SK-N-SH treated with all-trans-retinoic acid at 6 μM for 48 hours (cell line): ENCODE measurements around the gene FAR2.

Experiments used
- ATAC-seq: fragments of 200-7000 bp; cut with Tn5 transposase; 3 replicates; pipeline ENCODE4 v1.9.1; 2020; ENCODE audit warnings: mild to moderate bottlenecking, moderate library complexity
- ARNTL ChIP-seq: fragments of 450-650 bp; formaldehyde crosslinking; IDR thresholded peaks from 2 replicates; pipeline ENCODE4 v1.5.0; 2020; ENCODE audit warnings: low read depth, mild to moderate bottlenecking, moderate library complexity, borderline replicate concordance
- BACH2 ChIP-seq: fragments of 250-450 bp; sonication (Bioruptor Pico); IDR thresholded peaks from 2 replicates; pipeline ENCODE4 v1.9.0; 2021; ENCODE audit warnings: mild to moderate bottlenecking, borderline replicate concordance
- CSDC2 ChIP-seq: fragments of 250-450 bp; sonication (Bioruptor Pico); IDR thresholded peaks from 2 replicates; pipeline ENCODE4 v1.5.0; 2020; ENCODE audit warnings: mild to moderate bottlenecking, moderate library complexity
- ESRRG ChIP-seq: fragments of 250-450 bp; sonication (Bioruptor Pico); IDR thresholded peaks from 2 replicates; pipeline ENCODE4 v1.6.1; 2021; ENCODE audit warnings: mild to moderate bottlenecking
- GLIS3 ChIP-seq: fragments of 250-450 bp; sonication (Bioruptor Pico); IDR thresholded peaks from 2 replicates; pipeline ENCODE4 v1.5.0; 2020; ENCODE audit warnings: mild to moderate bottlenecking, moderate library complexity
- ISL1 ChIP-seq: fragments of 250-450 bp; sonication (Bioruptor Pico); IDR thresholded peaks from 2 replicates; pipeline ENCODE4 v2.1.2; 2022; ENCODE audit warnings: mild to moderate bottlenecking, moderate library complexity
- OSR1 ChIP-seq: fragments of 250-450 bp; sonication (Bioruptor Pico); IDR thresholded peaks from 2 replicates; pipeline ENCODE4 v1.8.0; 2022; ENCODE audit warnings: moderate library complexity, mild to moderate bottlenecking, inconsistent platforms
- PPARA ChIP-seq: fragments of 250-450 bp; sonication (Bioruptor Pico); IDR thresholded peaks from 2 replicates; pipeline ENCODE4 v1.5.0; 2020; ENCODE audit warnings: mild to moderate bottlenecking, borderline replicate concordance
- RARB ChIP-seq: fragments of 250-450 bp; sonication (Bioruptor Pico); IDR thresholded peaks from 2 replicates; pipeline ENCODE4 v1.8.0; 2021; ENCODE audit warnings: mild to moderate bottlenecking, moderate library complexity
- SNAI2 ChIP-seq: fragments of 250-450 bp; sonication (Bioruptor Pico); IDR thresholded peaks from 2 replicates; pipeline ENCODE4 v1.5.0; 2020; ENCODE audit warnings: mild to moderate bottlenecking, moderate library complexity
- TCF4 ChIP-seq: fragments of 250-450 bp; sonication (Bioruptor Pico); IDR thresholded peaks from 2 replicates; pipeline ENCODE4 v1.8.0; 2021; ENCODE audit warnings: mild to moderate bottlenecking, moderate library complexity, borderline replicate concordance
- TOX ChIP-seq: fragments of 250-450 bp; sonication (Bioruptor Pico); IDR thresholded peaks from 2 replicates; pipeline ENCODE4 v1.8.0; 2021; ENCODE audit warnings: mild to moderate bottlenecking, moderate library complexity, borderline replicate concordance
- ZC3H10 ChIP-seq: fragments of 250-450 bp; sonication (Bioruptor Pico); IDR thresholded peaks from 2 replicates; pipeline ENCODE4 v1.5.1; 2021; ENCODE audit warnings: mild to moderate bottlenecking, moderate library complexity
- ZFP3 ChIP-seq: fragments of 250-450 bp; sonication (Bioruptor Pico); IDR thresholded peaks from 2 replicates; pipeline ENCODE4 v1.5.0; 2020; ENCODE audit warnings: mild to moderate bottlenecking, moderate library complexity
- ZFP30 ChIP-seq: fragments of 450-650 bp; formaldehyde crosslinking; IDR thresholded peaks from 2 replicates; pipeline ENCODE4 v1.5.0; 2022; ENCODE audit warnings: mild to moderate bottlenecking, moderate library complexity
- ZNF565 ChIP-seq: fragments of 450-650 bp; formaldehyde crosslinking; conservative IDR thresholded peaks from 2 replicates; pipeline ENCODE4 v1.5.0; 2020; ENCODE audit warnings: low read depth, mild to moderate bottlenecking, moderate library complexity
- ZNF70 ChIP-seq: fragments of 450-650 bp; formaldehyde crosslinking; IDR thresholded peaks from 2 replicates; pipeline ENCODE4 v1.5.0; 2020; ENCODE audit warnings: mild to moderate bottlenecking, moderate library complexity
- ZNF8 ChIP-seq: fragments of 450-650 bp; formaldehyde crosslinking; IDR thresholded peaks from 2 replicates; pipeline ENCODE4 v1.5.0; 2020; ENCODE audit warnings: mild to moderate bottlenecking, moderate library complexity
- TF ChIP-seq, protein P1 (sequence below): fragments of 250-450 bp; sonication (Bioruptor Pico); IDR thresholded peaks from 2 replicates; pipeline ENCODE4 v1.8.0; 2020; ENCODE audit warnings: mild to moderate bottlenecking, moderate library complexity, borderline replicate concordance
- TF ChIP-seq, protein P2 (sequence below): fragments of 250-450 bp; sonication (Bioruptor Pico); IDR thresholded peaks from 2 replicates; pipeline ENCODE4 v1.8.0; 2021; ENCODE audit warnings: low read depth, mild to moderate bottlenecking, moderate library complexity, borderline replicate concordance
- TF ChIP-seq, protein P3 (sequence below): fragments of 250-450 bp; sonication (Bioruptor Pico); IDR thresholded peaks from 2 replicates; pipeline ENCODE4 v1.5.0; 2020; ENCODE audit warnings: mild to moderate bottlenecking, moderate library complexity
- TF ChIP-seq, protein P4 (sequence below): fragments of 250-450 bp; sonication (Bioruptor Pico); IDR thresholded peaks from 2 replicates; pipeline ENCODE4 v1.5.1; 2020; ENCODE audit warnings: low read depth, mild to moderate bottlenecking, moderate library complexity
- TF ChIP-seq, protein P5 (sequence below): fragments of 250-450 bp; sonication (Bioruptor Pico); IDR thresholded peaks from 2 replicates; pipeline ENCODE4 v1.5.1; 2021; ENCODE audit warnings: mild to moderate bottlenecking, moderate library complexity

Gene FAR2

DNA sequence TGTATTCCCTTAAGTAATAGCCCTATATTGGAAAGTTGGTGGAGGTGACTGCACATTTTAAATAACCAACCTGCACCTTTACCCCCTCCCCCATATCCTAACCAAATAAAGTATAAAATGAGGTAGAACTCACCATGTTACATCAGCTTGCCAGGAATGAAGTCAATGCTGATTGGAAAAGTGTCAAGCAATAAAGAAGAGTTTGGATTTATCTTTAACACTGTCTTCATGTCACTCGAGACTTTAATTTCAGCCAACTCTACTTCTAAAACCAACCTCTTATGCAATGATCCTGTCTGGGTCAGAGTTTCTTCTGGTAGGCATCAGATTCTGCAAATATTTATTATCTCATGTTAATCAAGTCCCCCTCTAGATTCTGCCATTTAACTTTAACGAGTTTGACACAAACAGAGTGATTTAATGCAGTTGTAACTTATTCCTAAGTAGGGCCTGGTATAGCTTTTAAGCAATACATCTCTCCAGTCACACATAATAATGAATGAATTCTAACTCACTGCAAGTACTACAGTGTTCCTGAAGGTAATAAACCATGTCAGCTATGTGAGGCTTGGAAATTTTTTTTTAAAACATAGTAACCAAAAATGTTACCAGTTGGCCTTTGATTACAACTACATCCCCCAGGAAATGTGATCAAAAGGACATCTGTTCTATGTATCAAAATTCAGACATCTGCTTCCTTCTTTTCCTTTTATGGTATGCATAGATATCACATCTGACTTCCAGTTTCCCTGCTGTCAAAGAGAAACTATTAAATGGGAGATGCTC, 133.1 kb downstream of the FAR2 start:
- TF ChIP-seq GLIS3, result 0 out of 2 replicates have a peak, but pooled peaks have one; percentile 60
- TF ChIP-seq BACH2 (CRISPR knock-in tag), result no peak
- TF ChIP-seq, protein P1, sequence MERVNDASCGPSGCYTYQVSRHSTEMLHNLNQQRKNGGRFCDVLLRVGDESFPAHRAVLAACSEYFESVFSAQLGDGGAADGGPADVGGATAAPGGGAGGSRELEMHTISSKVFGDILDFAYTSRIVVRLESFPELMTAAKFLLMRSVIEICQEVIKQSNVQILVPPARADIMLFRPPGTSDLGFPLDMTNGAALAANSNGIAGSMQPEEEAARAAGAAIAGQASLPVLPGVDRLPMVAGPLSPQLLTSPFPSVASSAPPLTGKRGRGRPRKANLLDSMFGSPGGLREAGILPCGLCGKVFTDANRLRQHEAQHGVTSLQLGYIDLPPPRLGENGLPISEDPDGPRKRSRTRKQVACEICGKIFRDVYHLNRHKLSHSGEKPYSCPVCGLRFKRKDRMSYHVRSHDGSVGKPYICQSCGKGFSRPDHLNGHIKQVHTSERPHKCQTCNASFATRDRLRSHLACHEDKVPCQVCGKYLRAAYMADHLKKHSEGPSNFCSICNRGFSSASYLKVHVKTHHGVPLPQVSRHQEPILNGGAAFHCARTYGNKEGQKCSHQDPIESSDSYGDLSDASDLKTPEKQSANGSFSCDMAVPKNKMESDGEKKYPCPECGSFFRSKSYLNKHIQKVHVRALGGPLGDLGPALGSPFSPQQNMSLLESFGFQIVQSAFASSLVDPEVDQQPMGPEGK (CRISPR knock-in tag), result 0 out of 2 replicates have a peak, but pooled peaks have one; percentile 19
- TF ChIP-seq ISL1 (CRISPR knock-in tag), result peak; percentile 91
- TF ChIP-seq, protein P2, sequence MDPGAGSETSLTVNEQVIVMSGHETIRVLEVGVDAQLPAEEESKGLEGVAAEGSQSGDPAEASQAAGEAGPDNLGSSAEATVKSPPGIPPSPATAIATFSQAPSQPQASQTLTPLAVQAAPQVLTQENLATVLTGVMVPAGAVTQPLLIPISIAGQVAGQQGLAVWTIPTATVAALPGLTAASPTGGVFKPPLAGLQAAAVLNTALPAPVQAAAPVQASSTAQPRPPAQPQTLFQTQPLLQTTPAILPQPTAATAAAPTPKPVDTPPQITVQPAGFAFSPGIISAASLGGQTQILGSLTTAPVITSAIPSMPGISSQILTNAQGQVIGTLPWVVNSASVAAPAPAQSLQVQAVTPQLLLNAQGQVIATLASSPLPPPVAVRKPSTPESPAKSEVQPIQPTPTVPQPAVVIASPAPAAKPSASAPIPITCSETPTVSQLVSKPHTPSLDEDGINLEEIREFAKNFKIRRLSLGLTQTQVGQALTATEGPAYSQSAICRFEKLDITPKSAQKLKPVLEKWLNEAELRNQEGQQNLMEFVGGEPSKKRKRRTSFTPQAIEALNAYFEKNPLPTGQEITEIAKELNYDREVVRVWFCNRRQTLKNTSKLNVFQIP, result no peak
- no peak for TF ChIP-seq ZFP30 (CRISPR knock-in tag)
- no peak for TF ChIP-seq ZC3H10 (CRISPR knock-in tag)
- no peak for TF ChIP-seq ARNTL (CRISPR knock-in tag)
- TF ChIP-seq, protein P3, sequence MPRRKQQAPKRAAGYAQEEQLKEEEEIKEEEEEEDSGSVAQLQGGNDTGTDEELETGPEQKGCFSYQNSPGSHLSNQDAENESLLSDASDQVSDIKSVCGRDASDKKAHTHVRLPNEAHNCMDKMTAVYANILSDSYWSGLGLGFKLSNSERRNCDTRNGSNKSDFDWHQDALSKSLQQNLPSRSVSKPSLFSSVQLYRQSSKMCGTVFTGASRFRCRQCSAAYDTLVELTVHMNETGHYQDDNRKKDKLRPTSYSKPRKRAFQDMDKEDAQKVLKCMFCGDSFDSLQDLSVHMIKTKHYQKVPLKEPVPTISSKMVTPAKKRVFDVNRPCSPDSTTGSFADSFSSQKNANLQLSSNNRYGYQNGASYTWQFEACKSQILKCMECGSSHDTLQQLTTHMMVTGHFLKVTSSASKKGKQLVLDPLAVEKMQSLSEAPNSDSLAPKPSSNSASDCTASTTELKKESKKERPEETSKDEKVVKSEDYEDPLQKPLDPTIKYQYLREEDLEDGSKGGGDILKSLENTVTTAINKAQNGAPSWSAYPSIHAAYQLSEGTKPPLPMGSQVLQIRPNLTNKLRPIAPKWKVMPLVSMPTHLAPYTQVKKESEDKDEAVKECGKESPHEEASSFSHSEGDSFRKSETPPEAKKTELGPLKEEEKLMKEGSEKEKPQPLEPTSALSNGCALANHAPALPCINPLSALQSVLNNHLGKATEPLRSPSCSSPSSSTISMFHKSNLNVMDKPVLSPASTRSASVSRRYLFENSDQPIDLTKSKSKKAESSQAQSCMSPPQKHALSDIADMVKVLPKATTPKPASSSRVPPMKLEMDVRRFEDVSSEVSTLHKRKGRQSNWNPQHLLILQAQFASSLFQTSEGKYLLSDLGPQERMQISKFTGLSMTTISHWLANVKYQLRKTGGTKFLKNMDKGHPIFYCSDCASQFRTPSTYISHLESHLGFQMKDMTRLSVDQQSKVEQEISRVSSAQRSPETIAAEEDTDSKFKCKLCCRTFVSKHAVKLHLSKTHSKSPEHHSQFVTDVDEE (CRISPR knock-in tag), result no peak; the same call in 1 of the 2 replicates
- no peak for TF ChIP-seq RARB (CRISPR knock-in tag)
- no peak for TF ChIP-seq CSDC2 (CRISPR knock-in tag)
- TF ChIP-seq TOX, result peak; percentile 55; the same call in 1 of the 2 replicates
- TF ChIP-seq ZNF565 (CRISPR knock-in tag), result no peak
- TF ChIP-seq PPARA (CRISPR knock-in tag), result no peak
- no peak for TF ChIP-seq OSR1 (CRISPR knock-in tag)
- no peak for TF ChIP-seq SNAI2 (CRISPR knock-in tag)
- no peak for TF ChIP-seq ZFP3 (CRISPR knock-in tag)
- TF ChIP-seq, protein P4, sequence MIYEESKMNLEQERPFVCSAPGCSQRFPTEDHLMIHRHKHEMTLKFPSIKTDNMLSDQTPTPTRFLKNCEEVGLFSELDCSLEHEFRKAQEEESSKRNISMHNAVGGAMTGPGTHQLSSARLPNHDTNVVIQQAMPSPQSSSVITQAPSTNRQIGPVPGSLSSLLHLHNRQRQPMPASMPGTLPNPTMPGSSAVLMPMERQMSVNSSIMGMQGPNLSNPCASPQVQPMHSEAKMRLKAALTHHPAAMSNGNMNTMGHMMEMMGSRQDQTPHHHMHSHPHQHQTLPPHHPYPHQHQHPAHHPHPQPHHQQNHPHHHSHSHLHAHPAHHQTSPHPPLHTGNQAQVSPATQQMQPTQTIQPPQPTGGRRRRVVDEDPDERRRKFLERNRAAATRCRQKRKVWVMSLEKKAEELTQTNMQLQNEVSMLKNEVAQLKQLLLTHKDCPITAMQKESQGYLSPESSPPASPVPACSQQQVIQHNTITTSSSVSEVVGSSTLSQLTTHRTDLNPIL (CRISPR knock-in tag), result no peak
- TF ChIP-seq TCF4, result peak; percentile 43; the same call in 1 of the 2 replicates
- no peak for TF ChIP-seq ZNF70 (CRISPR knock-in tag)
- TF ChIP-seq ZNF8 (CRISPR knock-in tag), result peak; percentile 7; the same call in 1 of the 2 replicates
- TF ChIP-seq ESRRG, result no peak
- TF ChIP-seq, protein P5, sequence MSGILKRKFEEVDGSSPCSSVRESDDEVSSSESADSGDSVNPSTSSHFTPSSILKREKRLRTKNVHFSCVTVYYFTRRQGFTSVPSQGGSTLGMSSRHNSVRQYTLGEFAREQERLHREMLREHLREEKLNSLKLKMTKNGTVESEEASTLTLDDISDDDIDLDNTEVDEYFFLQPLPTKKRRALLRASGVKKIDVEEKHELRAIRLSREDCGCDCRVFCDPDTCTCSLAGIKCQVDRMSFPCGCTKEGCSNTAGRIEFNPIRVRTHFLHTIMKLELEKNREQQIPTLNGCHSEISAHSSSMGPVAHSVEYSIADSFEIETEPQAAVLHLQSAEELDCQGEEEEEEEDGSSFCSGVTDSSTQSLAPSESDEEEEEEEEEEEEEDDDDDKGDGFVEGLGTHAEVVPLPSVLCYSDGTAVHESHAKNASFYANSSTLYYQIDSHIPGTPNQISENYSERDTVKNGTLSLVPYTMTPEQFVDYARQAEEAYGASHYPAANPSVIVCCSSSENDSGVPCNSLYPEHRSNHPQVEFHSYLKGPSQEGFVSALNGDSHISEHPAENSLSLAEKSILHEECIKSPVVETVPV, result no peak
- TF ChIP-seq, all 23 proteins: peak for 6
- peak; percentile 43 for ATAC-seq

- ATAC-seq, result peak; percentile 10; the same call in 1 of the 3 replicates
- TF ChIP-seq, protein P4 (CRISPR knock-in tag), result peak; percentile 28; the same call in 1 of the 2 replicates
- TF ChIP-seq BACH2 (CRISPR knock-in tag) (no peak), ISL1 (CRISPR knock-in tag) (peak; percentile 80)
- TF ChIP-seq, protein P3 (CRISPR knock-in tag), result no peak
- TF ChIP-seq, all 23 proteins: peak for 2
Observed at GRCh38 chr12:29283969-29284700, 135.1 kb downstream of the FAR2 start.
